Fibroblast of pulmonary artery (primary cell): ENCODE results near the gene OR6J1.
A peak's percentile ranks its signal among the peaks of the same experiment; 100 is the strongest.

Source experiments
- DNase-seq: peaks from one replicate; pipeline ENCODE4 v3.0.0-alpha.2; 2010; ENCODE audit warnings: low read depth
- H3K4me3 ChIP-seq: replicated peaks from 2 replicates; pipeline ENCODE4 v1.5.1; 2011; ENCODE audit warnings: low read depth, mild to moderate bottlenecking, control low read depth, low read length, moderate library complexity
- CTCF ChIP-seq: IDR thresholded peaks from 2 replicates; pipeline ENCODE4 v1.5.1; 2011; ENCODE audit warnings: mild to moderate bottlenecking, control low read depth, low read length, inconsistent platforms; ENCODE audit errors: missing control alignments

The OR6J1 gene

GRCh38 chr14:22601996-22602395 lies 42.2 kb downstream of the OR6J1 start:
- no peak for TF ChIP-seq CTCF
- no peak for DNase-seq
- H3K4me3 ChIP-seq: no peak overlapping the region

GRCh38 chr14:22601456-22601855 lies 42.7 kb downstream of the OR6J1 start:
- no peak overlapping the region for H3K4me3 ChIP-seq
- TF ChIP-seq CTCF: no peak
- no peak for DNase-seq

GRCh38 chr14:22600027-22600426 lies 44.1 kb downstream of the OR6J1 start:
- H3K4me3 ChIP-seq: no peak overlapping the region
- no peak for DNase-seq
- no peak for TF ChIP-seq CTCF

GRCh38 chr14:22599349-22599748 lies 44.8 kb downstream of the OR6J1 start:
- H3K4me3 ChIP-seq: peak overlapping the region; percentile 93
- no peak for DNase-seq
- no peak for TF ChIP-seq CTCF

- H3K4me3 ChIP-seq: peak overlapping the region; percentile 93
- peak; percentile 42 for TF ChIP-seq CTCF
- DNase-seq: peak; percentile 61
These were observed 45.3 kb downstream of the OR6J1 start for GRCh38 chr14:22598896-22599244.

GRCh38 chr14:22598099-22598895 lies 45.9 kb downstream of the OR6J1 start, which contains the start of gene ABHD4:
Gene ABHD4, plus strand, starts transcription at chr14:22598300. Its CDS starts 7 bp downstream, at chr14:22598307.
- peak; percentile 64 for DNase-seq
- TF ChIP-seq CTCF: no peak
- H3K4me3 ChIP-seq: peak within 1 kb of the TSS; percentile 93

- no peak for DNase-seq
- no peak for TF ChIP-seq CTCF
- H3K4me3 ChIP-seq: peak overlapping the region; percentile 93
These were observed 46.4 kb downstream of the OR6J1 start for GRCh38 chr14:22597771-22598098.
